GM21619 (cell line): ENCODE measurements around the gene TXLNB.

Experiments used
- ATAC-seq: cut with Tn5 transposase; IDR thresholded peaks from one replicate; pipeline ENCODE4 v1.9.1; 2021; ENCODE audit not compliant: unreplicated experiment

Gene TXLNB

GRCh38 chr6:139291813-139292619 is at the start of gene TXLNB:
Gene TXLNB, minus strand, starts transcription at chr6:139291998. Its CDS starts 3,099 bp downstream, at chr6:139288899.
- peak; percentile 58 for ATAC-seq

- no peak for ATAC-seq
Observed at GRCh38 chr6:139341060-139341459, 49.3 kb upstream of the TXLNB start.

GRCh38 chr6:139338795-139339194 is 47.0 kb upstream of the TXLNB start:
- no peak for ATAC-seq

- no peak for ATAC-seq
Observed at GRCh38 chr6:139337830-139338229, 46.0 kb upstream of the TXLNB start.

GRCh38 chr6:139337001-139337400 is 45.2 kb upstream of the TXLNB start:
- ATAC-seq, result no peak

- no peak for ATAC-seq
Observed at GRCh38 chr6:139336488-139336887, 44.7 kb upstream of the TXLNB start.

- no peak for ATAC-seq
Observed at GRCh38 chr6:139335447-139336210, 43.8 kb upstream of the TXLNB start.

- ATAC-seq, result no peak
Observed at GRCh38 chr6:139334806-139335446, 43.1 kb upstream of the TXLNB start.

- no peak for ATAC-seq
Observed at GRCh38 chr6:139330826-139331500, 39.2 kb upstream of the TXLNB start.

GRCh38 chr6:139330306-139330705 is 38.5 kb upstream of the TXLNB start:
- ATAC-seq, result no peak

- no peak for ATAC-seq
Observed at GRCh38 chr6:139329224-139329623, 37.4 kb upstream of the TXLNB start.

GRCh38 chr6:139327038-139327437 is 35.2 kb upstream of the TXLNB start:
- peak; percentile 54 for ATAC-seq

GRCh38 chr6:139325686-139326085 is 33.9 kb upstream of the TXLNB start:
- ATAC-seq, result no peak

GRCh38 chr6:139325125-139325524 is 33.3 kb upstream of the TXLNB start:
- ATAC-seq, result peak; percentile 42

- no peak for ATAC-seq
Observed at GRCh38 chr6:139324301-139324555, 32.4 kb upstream of the TXLNB start.

- ATAC-seq, result peak; percentile 43
Observed at GRCh38 chr6:139323511-139324300, 31.9 kb upstream of the TXLNB start.

- ATAC-seq, result no peak
Observed at GRCh38 chr6:139320081-139320480, 28.3 kb upstream of the TXLNB start.

GRCh38 chr6:139316622-139317317 is 25.0 kb upstream of the TXLNB start:
- ATAC-seq, result no peak

GRCh38 chr6:139313784-139314545 is 22.2 kb upstream of the TXLNB start:
- ATAC-seq, result no peak
